Prostate gland (tissue), 2 donors: ENCODE measurements around the gene HNRNPU.

Experiments used
- POLR2A ChIP-seq: fragments of 450-650 bp; IDR thresholded peaks from one replicate; pipeline ENCODE4 v1.6.1; 2016; ENCODE audit warnings: antibody characterized with exemption, mild to moderate bottlenecking
- TF ChIP-seq, protein P1 (sequence below), 4 experiments: fragments of 200-600 bp in 2 of 4; fragments of 450-650 bp in 2 of 4; sonication (generic) in 2 of 4; IDR thresholded peaks; 1 replicate in 3 of 4; 2 replicates in 1 of 4; pipeline ENCODE4 v1.5.1; 2016 to 2019; ENCODE audit warnings: antibody characterized with exemption in 4 of 4, mild to moderate bottlenecking in 2 of 4, moderate library complexity in 2 of 4

DNA sequence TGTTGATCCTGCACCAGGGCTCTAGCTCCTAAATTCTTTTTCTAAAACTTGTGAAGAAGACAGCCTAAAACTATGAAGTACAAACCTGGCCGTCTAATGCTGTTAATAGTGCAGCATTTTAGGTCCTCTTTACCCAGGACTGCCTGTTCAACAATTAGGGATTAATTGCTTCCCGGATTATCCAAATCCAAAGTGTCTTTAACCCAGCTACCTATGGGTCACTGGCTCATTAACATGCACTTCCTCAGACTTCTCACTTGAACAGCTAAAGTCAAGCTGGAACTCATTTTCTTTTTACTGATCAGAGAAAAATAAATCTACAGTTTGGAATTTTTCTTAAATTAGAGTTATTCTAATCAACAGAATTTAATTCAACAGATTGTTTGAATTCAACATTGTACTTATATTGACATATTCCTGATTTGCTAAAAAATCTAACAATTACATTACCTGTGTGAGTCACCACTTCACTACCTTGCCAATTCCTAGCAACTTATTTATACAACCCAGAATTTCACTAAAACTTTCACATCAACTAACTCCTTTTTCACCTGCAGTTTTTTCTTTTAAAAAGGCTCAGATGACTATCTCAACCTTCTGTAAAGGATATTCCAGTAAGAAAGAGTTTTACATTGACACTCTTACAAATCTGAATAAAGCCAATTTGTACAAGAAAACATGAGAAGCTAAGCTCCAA lies 3.3 kb downstream of the HNRNPU start:
- TF ChIP-seq, protein P1, sequence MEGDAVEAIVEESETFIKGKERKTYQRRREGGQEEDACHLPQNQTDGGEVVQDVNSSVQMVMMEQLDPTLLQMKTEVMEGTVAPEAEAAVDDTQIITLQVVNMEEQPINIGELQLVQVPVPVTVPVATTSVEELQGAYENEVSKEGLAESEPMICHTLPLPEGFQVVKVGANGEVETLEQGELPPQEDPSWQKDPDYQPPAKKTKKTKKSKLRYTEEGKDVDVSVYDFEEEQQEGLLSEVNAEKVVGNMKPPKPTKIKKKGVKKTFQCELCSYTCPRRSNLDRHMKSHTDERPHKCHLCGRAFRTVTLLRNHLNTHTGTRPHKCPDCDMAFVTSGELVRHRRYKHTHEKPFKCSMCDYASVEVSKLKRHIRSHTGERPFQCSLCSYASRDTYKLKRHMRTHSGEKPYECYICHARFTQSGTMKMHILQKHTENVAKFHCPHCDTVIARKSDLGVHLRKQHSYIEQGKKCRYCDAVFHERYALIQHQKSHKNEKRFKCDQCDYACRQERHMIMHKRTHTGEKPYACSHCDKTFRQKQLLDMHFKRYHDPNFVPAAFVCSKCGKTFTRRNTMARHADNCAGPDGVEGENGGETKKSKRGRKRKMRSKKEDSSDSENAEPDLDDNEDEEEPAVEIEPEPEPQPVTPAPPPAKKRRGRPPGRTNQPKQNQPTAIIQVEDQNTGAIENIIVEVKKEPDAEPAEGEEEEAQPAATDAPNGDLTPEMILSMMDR (IDR thresholded peaks at IDR 0.05), result no peak
- no peak for TF ChIP-seq POLR2A
